GM12873 (cell line): ENCODE data around the gene LIN28A.

Source experiments
- CTCF ChIP-seq: IDR thresholded peaks from 2 replicates; pipeline ENCODE4 v1.5.1; 2012; ENCODE audit warnings: low read depth, mild to moderate bottlenecking, moderate library complexity, low read length, control low read depth; ENCODE audit not compliant: insufficient read depth; ENCODE audit errors: missing control alignments

The LIN28A gene

DNA sequence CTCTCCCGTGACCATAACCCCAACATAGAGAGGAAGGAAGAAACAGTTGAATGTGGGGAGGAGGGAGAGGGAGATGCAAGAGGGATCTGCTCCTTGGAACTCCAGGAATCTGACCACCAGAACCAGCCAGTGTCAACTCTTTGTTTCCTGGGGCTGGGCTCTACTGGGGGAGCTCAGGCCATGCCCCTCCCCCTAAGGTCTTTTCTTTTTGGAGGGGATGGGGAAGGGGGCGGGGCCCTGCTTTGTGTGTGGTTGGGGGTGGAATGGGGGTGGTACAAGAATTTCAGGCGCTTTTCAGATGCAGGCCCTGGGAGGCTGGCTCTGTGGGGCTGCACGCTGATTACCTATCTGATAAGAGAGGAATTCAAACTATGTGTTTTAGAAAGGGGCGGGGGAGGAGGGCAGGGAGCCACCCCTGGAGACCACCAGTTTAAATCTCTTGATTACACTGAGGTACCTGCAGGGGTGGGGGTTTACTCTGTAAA is 8.3 kb downstream of the LIN28A start:
- TF ChIP-seq CTCF: no peak

- TF ChIP-seq CTCF: no peak
Observed at GRCh38 chr1:26419494-26419893, 8.9 kb downstream of the LIN28A start.

DNA sequence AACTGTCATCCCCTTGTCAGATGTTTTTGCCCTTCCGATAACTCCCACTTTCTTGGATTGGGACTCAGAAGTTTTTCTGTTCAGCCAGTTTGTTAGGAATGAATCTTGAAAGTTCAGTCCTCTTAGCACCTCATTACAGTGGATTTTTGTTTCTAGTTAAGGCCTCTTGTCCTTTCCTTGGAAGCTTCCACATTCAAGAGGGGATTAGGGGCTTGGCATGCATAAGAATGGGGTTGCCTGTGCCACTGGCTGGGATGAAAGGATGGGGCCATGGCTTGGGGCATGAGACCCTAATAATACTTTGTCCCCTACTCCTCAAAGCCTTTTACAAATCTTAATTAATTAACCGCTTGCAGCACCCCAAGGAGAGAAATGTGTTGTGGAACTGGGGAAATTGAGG is 19.1 kb downstream of the LIN28A start:
- no peak for TF ChIP-seq CTCF

DNA sequence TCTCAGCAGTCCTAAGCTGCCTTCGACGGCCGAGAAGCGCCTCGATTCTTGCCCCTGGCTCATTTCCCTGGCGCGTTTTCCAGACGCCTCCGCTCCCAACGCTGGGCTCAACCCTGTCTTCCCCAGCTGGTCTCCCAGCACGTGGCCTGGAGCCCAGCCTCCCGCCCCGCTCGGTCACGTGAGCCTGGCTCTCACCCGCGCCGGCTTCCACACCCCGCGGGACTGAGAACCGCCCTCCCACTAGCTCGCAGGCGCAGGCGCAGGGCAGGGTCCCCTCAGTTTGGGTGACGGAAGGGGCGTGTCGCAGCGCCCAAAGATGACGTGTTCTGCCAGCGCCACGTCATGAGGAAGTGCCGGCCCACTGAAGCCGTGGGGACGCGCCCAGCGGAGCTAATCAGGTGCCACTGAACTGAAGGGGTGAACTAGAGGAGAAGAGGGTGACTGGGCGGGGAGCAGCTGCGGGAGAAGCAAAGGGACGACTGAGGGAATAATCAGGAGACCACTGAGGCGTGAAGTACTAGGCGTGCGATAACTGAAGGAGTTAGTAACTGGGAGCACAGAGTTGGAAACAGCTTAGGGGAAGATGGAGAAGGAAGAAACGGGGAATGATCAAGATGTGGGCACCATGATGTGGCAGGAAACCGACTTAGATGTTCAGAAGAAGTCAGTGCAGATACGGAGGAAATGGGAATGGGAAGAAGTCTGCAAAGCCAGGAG is 21.5 kb downstream of the LIN28A start, which contains the start of gene DHDDS:
Gene DHDDS, plus strand, starts transcription at position 343 of the 717 bp plus-strand sequence. CDS start 625 bp downstream, outside the sequence.
- TF ChIP-seq CTCF: no peak

DNA sequence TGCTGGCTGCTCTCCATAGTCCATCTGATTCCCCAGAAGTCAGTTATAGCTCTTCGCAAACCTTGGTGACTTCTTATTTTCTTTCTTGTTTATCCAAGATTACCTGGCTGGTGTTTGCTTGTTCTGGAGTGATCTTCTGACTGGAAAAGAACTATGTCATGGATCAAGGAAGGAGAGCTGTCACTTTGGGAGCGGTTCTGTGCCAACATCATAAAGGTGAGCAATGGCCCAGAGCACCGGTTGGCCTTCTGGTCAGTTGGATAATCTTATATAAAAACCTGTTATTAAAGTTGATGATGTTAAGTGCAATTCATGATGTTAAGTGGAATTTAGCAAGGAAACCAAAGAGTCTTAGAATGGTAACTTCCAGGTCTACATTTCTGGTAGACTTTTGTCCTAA is 22.2 kb downstream of the LIN28A start:
- TF ChIP-seq CTCF: no peak

GRCh38 chr1:26434161-26434752 is 23.6 kb downstream of the LIN28A start:
- TF ChIP-seq CTCF: no peak

DNA sequence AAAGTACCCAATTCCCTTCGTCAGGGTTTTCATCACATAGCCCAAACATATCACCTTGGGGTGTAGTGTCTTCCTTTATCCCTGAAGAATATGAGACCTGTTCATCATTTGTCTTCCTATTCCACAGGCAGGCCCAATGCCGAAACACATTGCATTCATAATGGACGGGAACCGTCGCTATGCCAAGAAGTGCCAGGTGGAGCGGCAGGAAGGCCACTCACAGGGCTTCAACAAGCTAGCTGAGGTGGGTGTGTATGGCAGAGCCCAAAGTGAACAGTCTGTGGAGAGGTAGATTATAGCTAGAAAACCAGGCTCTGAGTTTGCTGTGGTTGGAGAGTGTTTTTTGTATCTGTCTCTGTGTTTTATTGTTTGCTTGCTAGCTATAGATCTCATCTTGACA is 27.4 kb downstream of the LIN28A start:
- TF ChIP-seq CTCF: no peak
